ENCODE results near the gene DLG2.

DNA sequence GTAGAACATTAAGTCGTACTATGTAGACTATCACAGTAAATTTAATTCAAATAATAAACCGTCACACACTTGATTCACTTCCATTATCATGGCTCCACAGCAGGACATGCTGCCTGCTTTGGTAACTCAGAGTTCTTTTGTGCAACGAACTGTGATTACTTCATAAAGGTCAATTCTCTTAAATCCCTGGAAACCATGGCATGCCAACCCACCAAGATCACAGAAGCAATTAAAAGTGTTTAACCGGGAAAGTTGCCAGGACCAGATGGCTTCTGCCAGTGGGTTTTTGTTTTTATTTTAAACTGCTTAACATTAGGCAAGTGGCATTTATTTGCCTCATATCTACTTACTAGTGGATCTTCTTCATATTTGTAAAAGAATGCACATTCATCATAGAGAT is 1162.1 kb downstream of the DLG2 start:
- TF ChIP-seq TAF1 (IDR thresholded peaks at IDR 0.05; ENCODE audit: borderline replicate concordance, insufficient read depth, low read length): no peak
- no peak for TF ChIP-seq POLR2AphosphoS5 (IDR thresholded peaks at IDR 0.05; ENCODE audit: low read depth, low read length)
